ENCODE results near the gene GRIP2.

The GRIP2 gene

DNA sequence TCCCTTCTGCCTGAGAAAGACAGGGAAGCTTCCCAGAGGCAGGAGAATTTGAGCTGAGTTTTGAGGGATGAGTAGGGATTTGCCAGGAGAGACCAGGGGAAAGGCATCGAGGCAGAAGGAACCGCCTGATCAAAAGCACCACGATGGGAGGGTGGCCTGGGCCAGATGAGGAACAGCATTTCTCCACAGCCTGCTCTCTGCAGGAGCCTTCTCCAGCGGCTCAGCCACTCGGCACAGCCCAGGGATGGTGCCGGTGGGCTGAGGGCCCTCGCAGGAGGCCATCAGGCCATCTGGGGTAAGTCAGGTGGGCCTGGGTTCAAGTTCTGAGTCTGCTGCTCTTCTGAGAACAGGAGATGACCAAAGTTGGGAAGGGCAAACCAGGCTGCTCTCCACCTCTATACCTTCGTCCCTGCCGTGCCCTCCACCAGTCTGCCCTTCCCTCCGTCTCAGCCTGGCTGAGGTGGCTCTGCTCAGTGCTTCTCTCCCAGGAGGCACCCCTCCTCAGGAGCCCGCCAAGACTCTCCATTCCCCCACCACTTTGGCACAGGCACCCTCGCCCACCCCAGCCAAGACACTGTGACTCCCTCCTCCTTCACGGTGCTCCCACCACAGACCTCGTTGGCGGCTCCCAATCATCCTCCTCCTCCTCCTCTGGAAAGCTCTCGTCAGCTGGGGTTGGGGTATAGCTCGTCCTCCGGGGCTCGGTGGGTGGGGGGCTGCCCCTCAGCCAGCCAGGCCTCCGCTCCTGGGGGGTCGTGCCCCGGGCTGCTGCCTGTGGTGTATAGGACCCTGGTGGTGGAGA, 34.9 kb downstream of the GRIP2 start:
- no peak for DNase-seq

DNA sequence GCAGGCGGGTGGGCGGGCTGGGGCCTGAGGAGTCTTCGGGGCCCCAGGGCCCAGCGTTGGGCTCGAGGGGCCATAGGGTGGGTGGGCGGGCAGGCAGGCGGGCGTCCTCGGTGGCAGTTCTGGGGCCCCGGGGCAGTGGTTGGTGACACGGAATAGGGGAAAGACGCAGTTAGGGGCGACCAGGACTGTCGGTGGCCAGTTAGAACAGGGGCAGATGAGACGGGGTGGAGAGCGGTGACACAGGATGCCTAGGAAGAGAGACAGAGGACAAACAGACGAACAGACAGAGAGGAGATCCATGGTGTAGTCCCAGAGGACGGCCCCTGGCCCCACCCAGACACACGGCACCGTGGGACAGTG, 36.5 kb downstream of the GRIP2 start:
- no peak for DNase-seq

- no peak for DNase-seq
Measured at GRCh38 chr3:14503033-14503705, 37.0 kb downstream of the GRIP2 start.

DNA sequence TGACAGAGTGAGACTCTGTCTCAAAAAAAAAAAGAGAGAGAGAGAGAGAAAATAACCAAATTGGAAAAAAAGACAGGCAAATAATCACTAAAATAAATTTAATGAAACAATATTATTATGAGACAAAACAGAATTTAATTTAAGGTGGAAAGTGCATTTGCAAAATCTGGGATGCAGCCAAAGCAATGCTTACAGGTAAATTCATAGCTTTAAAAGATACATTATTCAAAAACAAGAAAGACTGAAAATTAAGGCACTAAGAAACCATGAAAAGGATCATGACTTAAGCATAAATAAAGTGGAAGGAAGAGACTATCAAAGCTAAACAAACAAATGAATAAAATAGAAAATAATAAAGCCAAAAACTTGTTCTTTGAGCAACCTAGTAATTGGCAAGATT, 37.7 kb downstream of the GRIP2 start:
- no peak for DNase-seq

DNA sequence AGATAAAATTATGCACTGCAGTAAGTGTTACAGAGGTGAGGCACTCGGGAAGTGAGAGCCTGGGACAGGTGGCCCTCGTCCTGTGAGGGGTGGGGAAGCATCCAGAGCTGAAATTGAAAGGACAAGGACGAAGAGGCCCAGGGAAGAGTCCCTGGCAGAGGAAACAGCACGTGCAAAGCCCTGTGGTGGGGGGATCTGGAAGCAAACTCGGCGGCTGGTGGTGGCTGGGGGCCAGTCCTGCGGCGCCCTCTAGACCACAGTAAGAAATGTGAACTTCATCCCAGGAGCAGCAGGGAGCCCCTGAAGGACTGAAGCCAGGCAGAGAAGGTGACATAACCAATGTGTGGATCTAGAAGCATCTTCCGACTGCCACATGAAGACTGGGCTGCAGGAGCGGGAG, 42.8 kb downstream of the GRIP2 start:
- no peak for DNase-seq

GRCh38 chr3:14496351-14496750, 43.8 kb downstream of the GRIP2 start:
- DNase-seq, result no peak

DNA sequence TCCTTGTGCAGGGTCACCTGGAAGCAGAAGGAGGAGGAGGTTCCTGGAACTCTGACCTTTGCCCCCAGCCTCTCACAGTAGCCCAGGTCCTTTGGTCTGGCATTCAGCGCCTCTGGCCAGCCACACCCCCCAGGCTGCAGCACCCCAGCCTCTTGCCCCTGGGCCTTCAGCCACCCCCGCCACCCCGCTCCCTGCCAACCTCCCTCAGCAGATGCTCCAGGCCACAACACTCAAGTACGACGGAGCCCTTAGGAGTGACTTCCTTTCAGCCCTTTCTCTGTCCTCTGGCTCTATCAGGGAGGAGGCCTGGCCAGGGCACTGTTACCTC, 45.2 kb downstream of the GRIP2 start:
- no peak for DNase-seq

DNA sequence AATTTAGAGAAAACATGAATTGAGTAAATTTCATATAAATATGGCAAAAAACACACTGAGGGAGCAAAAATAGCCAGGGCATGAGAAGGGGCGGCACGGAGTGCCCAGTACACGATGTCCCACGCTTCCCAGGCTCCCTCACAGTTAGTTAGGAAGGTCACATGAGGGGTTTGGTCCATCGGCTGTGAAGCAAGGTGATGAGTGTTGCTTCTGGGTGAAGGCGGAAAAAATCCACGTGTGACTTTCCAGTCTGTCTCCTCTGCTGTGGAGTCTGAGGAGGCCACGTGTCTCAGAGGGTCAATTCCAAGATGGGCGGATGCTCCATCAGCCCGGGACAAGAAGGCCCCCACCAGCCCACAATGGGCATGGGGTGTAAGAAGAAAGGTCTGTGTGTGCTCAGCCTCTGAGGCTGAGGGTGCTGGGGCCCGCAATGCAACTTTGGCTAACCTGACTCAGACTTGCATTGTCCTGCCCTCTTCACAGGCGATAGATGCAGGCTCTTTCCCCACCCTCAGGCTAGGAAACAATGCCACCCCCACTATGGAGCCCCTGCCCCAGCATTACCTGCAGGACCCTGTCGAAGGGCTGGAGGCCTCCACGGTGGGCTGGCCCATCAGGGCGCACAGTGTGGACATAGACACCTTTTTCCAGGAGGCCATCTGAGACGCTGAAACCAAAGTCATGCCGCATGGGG, 45.7 kb downstream of the GRIP2 start:
- no peak for DNase-seq

- DNase-seq, result no peak
Measured at GRCh38 chr3:14492948-14493881, 46.9 kb downstream of the GRIP2 start.

DNA sequence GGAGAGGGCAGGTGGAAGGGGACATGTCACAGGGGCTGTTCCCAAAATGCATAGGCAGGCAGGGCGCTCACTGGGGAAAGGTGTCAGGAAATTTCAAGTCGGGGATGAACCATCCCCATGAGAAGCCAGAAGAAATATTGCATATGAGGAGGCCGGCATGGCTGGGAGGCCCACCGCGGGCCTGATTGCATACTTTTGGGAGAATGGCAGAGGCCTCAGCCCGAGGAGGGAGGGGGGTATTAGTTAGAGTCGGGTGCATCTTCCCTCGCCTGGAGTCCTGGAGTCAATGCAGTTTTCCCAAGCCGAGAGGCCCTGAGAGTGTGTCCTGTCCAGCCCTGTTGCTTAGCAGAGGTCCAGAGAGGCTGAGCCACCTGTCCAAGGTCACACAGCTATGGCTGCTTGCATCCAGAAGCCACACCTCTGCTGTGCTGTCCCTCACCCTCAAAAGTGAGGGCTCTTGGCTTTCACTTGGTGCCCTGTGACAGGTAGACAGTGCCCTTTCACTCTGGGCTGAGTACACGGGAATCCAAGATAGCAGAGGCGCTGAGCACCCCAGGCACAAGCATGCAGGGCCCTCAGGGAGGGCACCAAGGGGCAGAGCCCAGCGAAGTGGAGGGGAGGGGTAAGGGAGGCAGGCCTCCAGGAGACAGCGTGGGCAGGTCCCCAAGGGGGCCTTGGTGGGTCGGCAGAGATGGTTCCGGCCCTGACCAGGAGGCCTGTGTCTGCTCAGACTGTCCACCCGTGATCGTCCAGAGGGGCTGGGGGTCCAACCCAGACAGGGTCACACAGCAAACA, 48.5 kb downstream of the GRIP2 start:
- no peak for DNase-seq

GRCh38 chr3:14490831-14491230, 49.3 kb downstream of the GRIP2 start:
- no peak for DNase-seq

- no peak for DNase-seq
Measured at GRCh38 chr3:14490255-14490654, 49.9 kb downstream of the GRIP2 start.

DNA sequence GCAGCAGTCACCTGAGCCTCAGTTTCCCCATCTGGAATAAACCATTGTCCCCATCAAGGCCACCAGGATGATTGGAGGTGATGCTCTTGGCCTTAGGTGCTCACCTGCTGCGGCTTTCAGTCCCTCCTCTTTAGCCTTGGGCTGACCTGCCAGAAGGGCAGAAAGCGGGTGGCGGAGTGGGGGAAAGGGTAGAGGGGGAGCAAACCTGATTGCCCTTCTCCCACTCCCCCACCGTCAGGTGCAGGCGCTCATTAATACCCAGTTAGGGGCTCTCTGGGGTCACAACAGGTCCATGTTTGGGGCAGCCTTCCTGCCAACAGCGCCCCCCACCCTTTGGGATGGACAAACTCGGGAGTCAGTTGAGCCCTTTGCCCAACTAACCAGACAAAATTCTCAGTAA, 50.5 kb downstream of the GRIP2 start:
- no peak for DNase-seq

- no peak for DNase-seq
Measured at GRCh38 chr3:14488286-14489041, 51.7 kb downstream of the GRIP2 start.

DNA sequence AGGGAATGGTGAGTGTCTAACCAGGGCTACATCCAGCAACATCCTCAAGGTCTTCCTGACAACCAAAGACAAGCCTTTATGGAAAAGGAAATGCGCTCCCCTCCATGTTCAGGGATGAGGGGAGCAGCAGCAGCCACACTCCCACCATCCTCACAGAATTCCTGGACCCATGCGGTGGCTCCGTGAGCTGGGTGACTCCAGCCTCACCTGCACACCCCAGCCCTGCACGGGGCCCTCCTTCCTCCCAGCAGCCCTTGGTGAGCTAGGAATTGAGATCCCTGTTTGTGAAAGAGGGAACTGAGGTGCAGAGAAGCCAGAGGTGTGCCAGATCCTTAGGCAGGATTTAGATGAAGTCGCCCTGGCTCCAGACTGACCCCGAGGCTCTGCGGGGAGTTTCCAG, 52.3 kb downstream of the GRIP2 start:
- no peak for DNase-seq

DNA sequence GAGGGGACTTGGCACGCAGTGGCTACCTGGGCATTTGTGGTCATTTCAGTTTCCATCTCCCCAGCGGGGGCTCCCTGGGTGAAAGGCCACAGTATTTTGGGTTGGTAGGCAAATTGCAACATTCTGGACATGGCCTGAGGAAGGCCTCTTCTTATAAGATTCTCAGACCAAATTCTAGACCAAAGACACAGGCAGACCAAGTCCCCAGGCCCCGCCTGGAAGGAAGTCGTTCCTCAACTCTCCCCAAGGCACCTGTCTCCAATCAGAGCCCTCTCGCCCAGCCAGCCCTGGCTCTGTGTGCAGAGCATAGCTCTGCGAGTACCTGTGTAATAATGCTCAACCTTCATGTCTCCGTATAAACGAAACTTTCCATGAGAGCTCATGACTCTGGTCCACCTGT, 53.1 kb downstream of the GRIP2 start:
- DNase-seq, result no peak

GRCh38 chr3:14486460-14486859, 53.7 kb downstream of the GRIP2 start:
- DNase-seq, result no peak

DNA sequence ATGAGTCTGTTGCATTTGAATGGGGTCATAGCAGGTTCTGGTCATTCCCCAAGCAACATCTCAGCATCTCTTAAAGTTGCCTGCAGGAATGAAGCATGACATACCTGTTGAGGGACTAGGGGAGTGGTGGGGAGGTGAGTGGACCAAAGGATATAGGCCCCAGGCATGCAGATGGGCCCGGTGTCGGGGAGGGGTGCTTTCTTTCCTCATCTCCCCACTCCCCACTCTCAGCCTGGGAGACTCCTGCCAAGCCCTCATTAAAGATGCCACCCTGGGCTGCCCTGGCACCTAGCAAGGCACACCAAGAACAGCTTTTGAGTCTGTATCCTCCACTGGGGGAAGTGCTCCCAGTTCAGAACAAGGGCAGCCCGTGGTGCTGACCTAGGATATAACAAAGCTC, 54.2 kb downstream of the GRIP2 start:
- no peak for DNase-seq

DNA sequence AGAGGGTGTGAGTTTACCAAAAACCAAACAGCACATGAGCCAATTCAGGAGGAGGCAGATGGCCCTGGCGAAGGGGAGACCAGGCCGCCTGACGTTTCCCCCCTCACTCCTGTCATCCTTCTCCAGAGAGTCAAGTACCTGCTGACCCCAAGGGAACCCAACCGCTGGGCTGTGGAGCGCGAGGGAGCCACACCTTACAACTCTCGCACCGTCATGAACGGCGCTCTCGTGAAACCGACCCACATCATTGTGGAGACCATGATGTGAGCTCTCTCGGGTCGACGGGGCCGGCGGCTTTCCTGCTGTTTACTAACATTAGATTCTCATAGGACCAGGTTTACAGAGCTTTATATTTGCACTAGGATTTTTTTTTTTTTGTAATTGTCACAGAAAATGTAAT, 55.4 kb downstream of the GRIP2 start:
- DNase-seq, result no peak

- no peak for DNase-seq
Measured at GRCh38 chr3:14483286-14483685, 56.9 kb downstream of the GRIP2 start.

DNA sequence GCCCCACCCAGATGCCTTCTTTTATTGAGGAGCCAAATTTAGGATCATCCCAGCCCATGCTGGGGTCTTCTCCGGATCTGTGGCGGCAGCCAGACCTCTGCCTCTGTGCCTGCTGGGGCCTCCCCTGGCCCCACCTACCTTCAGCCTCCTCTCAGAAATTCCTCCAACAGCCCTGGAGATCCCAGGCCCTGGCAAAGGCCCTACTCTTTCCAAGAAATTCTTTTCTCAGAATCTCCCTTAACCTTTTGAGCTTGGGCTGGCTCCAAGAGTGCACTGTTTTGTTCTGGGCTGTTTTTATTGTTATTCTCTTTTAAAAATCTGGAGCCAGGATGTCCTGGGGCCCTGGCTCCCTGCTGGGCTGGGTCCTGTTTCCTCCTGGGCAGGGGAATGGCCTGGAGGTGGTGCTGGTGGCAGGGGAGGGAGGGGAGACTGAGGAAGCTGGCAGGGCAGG, 57.8 kb downstream of the GRIP2 start:
- no peak for DNase-seq

DNA sequence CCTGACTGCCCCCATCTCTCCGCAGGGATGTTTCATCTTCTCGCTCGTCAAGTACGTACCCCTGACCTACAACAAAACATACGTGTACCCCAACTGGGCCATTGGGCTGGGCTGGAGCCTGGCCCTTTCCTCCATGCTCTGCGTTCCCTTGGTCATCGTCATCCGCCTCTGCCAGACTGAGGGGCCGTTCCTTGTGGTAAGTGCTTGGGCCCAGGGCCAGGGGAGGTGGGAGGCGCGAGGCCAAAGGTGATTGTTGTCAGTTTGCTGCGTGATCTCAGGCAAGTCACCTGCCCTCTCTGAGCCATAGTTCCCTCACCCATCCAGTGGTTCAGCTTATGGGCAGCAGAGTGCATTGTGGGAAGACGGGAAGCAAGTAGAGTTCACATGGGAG, 58.5 kb downstream of the GRIP2 start:
- no peak for DNase-seq

All from CD4-positive, alpha-beta T cell treated with Interferon gamma for 1 hour (primary cell).